HCT116 (cell line): ENCODE measurements around the gene SUN3. TPM values are rescaled to one million over a fixed set of nuclear protein-coding genes. Genes with fewer than 3 reads are reported as not detected.

Experiments
- ATAC-seq: fragments of 200-7000 bp; cut with Tn5 transposase; 2 replicates; pipeline ENCODE4 v1.9.1; 2020; ENCODE audit warnings: mild to moderate bottlenecking, moderate library complexity
- BruUV-seq: library from RNA; stranded (reverse); fragments of 400-500 nt; replicated peaks from 2 replicates; lab custom pipeline; 2021; lab: Mats Ljungman, UMichigan
- CTCF ChIA-PET: fragments of 300-600 bp; sonication (Branson Sonifier 250); formaldehyde crosslinking; loops from one replicate; lab custom pipeline; 2021; ENCODE audit warnings: antibody characterized with exemption; lab: Charles Lee
- POLR2A ChIA-PET: fragments of 300-600, 350-600 bp; sonication (Branson Sonifier 250); formaldehyde crosslinking; loops from one replicate; lab custom pipeline; 2021; ENCODE audit warnings: antibody characterized with exemption; lab: Charles Lee
- RAD21 ChIA-PET, 2 experiments: fragments of 300-600 bp; sonication (Branson Sonifier 250); formaldehyde crosslinking; loops; one replicate each; lab custom pipeline; 2023; ENCODE audit warnings: low total read pairs in 2 of 2; ENCODE audit not compliant: uncharacterized antibody in 2 of 2, unreplicated experiment in 2 of 2, low non-redundant PET in 1 of 2; lab: Charles Lee
- DNase-seq: peaks from one replicate; pipeline ENCODE4 v3.0.0-alpha.2; 2010; ENCODE audit warnings: low read depth, low spot score
- H2AFZ ChIP-seq: fragments of 200-600 bp; shearing (Covaris generic), sonication (generic); 2 replicates; pipeline ENCODE4 v1.6.1; 2017; ENCODE audit warnings: low read depth, mixed run types, mixed read lengths, antibody characterized with exemption, low read length; ENCODE audit not compliant: poor library complexity, severe bottlenecking
- H3K27ac ChIP-seq: 2 replicates; pipeline ENCODE4 v1.5.1; 2012; ENCODE audit warnings: low read depth, low read length
- H3K27me3 ChIP-seq: fragments of 200-600 bp; sonication (generic); 2 replicates; pipeline ENCODE4 v1.6.1; 2016; ENCODE audit warnings: mixed run types, low read length, mixed read lengths; ENCODE audit not compliant: insufficient read depth
- H3K36me3 ChIP-seq, 2 experiments: fragments of 200-500 bp in 1 of 2; fragments of 200-600 bp in 1 of 2; sonication (Bioruptor generic) in 1 of 2; sonication (generic) in 1 of 2; 2 replicates each; pipeline versions ENCODE4 v1.5.1 to v1.6.1; 2014 to 2016; ENCODE audit warnings: low read length in 2 of 2, inconsistent platforms in 1 of 2, mixed read lengths in 1 of 2, mixed run types in 1 of 2; ENCODE audit not compliant: insufficient read depth in 2 of 2, control insufficient read depth in 1 of 2
- H3K4me1 ChIP-seq, 2 experiments: fragments of 200-600 bp in 1 of 2; sonication (generic) in 1 of 2; 2 replicates each; pipeline versions ENCODE4 v1.5.1 to v1.6.1; 2012 to 2017; ENCODE audit warnings: low read length in 2 of 2, inconsistent platforms in 1 of 2, mild to moderate bottlenecking in 1 of 2, mixed read lengths in 1 of 2, mixed run types in 1 of 2, moderate library complexity in 1 of 2; ENCODE audit not compliant: insufficient read depth in 2 of 2, control insufficient read depth in 1 of 2
- H3K4me2 ChIP-seq: fragments of 200-600 bp; sonication (generic); 2 replicates; pipeline ENCODE4 v1.6.1; 2017; ENCODE audit warnings: mixed run types, low read length, mixed read lengths
- H3K4me3 ChIP-seq, 2 experiments: fragments of 200-600 bp in 1 of 2; sonication (generic) in 1 of 2; replicated peaks in 1 of 2; 2 replicates each; pipeline ENCODE4 v1.5.1; 2011 to 2016; ENCODE audit warnings: low read length in 2 of 2, control low read depth in 1 of 2, low read depth in 1 of 2, mild to moderate bottlenecking in 1 of 2, mixed read lengths in 1 of 2, mixed run types in 1 of 2
- H3K79me2 ChIP-seq: fragments of 200-600 bp; sonication (generic); 2 replicates; pipeline ENCODE4 v1.6.1; 2017; ENCODE audit warnings: mild to moderate bottlenecking, mixed run types, low read length, moderate library complexity, mixed read lengths; ENCODE audit not compliant: insufficient read depth
- H3K9ac ChIP-seq: fragments of 200-600 bp; sonication (generic); 2 replicates; pipeline ENCODE4 v1.6.1; 2016; ENCODE audit warnings: low read length, mixed read lengths
- H3K9me2 ChIP-seq: fragments of 200-600 bp; sonication (generic), shearing (Covaris generic); 2 replicates; pipeline ENCODE4 v1.6.1; 2017; ENCODE audit warnings: mixed run types, mild to moderate bottlenecking, moderate library complexity; ENCODE audit not compliant: insufficient read depth
- H3K9me3 ChIP-seq, 2 experiments: fragments of 200-500 bp in 1 of 2; fragments of 200-600 bp in 1 of 2; sonication (Bioruptor generic) in 1 of 2; sonication (generic) in 1 of 2; 2 replicates each; pipeline ENCODE4 v1.6.1; 2014 to 2017; ENCODE audit warnings: low read length in 2 of 2, mixed read lengths in 2 of 2, inconsistent platforms in 1 of 2, low read depth in 1 of 2, mild to moderate bottlenecking in 1 of 2, mixed run types in 1 of 2, moderate library complexity in 1 of 2; ENCODE audit not compliant: control insufficient read depth in 1 of 2, insufficient read depth in 1 of 2
- H4K20me1 ChIP-seq: fragments of 200-600 bp; sonication (generic), shearing (Covaris generic); 2 replicates; pipeline ENCODE4 v1.6.1; 2017; ENCODE audit warnings: mixed run types, mild to moderate bottlenecking, moderate library complexity; ENCODE audit not compliant: insufficient read depth
- CBX3 ChIP-seq: IDR thresholded peaks from 2 replicates; pipeline ENCODE4 v1.6.1; 2012; ENCODE audit warnings: low read depth
- EZH2 ChIP-seq: fragments of 200-600 bp; sonication (generic); IDR thresholded peaks from 2 replicates; pipeline ENCODE4 v1.6.1; 2017; ENCODE audit warnings: antibody characterized with exemption, mixed run types
- FOSL1 ChIP-seq: IDR thresholded peaks from 2 replicates; pipeline ENCODE4 v1.6.1; 2012; ENCODE audit warnings: low read depth
- JUND ChIP-seq: IDR thresholded peaks from 2 replicates; pipeline ENCODE4 v1.6.1; 2012
- POLR2A ChIP-seq: IDR thresholded peaks from 2 replicates; pipeline ENCODE4 v1.7.0; 2011; ENCODE audit warnings: borderline replicate concordance; ENCODE audit not compliant: insufficient read depth, insufficient read length; ENCODE audit errors: extremely low read depth
- POLR2AphosphoS5 ChIP-seq: IDR thresholded peaks from 2 replicates; pipeline ENCODE4 v1.6.1; 2011; ENCODE audit warnings: mild to moderate bottlenecking, low read depth, low read length, moderate library complexity
- SIN3A ChIP-seq: IDR thresholded peaks from 2 replicates; pipeline ENCODE4 v1.6.1; 2012; ENCODE audit warnings: low read depth
- SP1 ChIP-seq: IDR thresholded peaks from 2 replicates; pipeline ENCODE4 v1.6.1; 2012; ENCODE audit warnings: low read depth
- SRF ChIP-seq: IDR thresholded peaks from 2 replicates; pipeline ENCODE4 v1.6.1; 2012; ENCODE audit warnings: low read depth
- TCF7L2 ChIP-seq: IDR thresholded peaks from 2 replicates; pipeline ENCODE4 v1.7.0; 2011; ENCODE audit warnings: borderline replicate concordance, inconsistent platforms; ENCODE audit not compliant: insufficient read depth, insufficient read length; ENCODE audit errors: extremely low read depth
- ZNF274 ChIP-seq: fragments of 200-500 bp; sonication (Bioruptor generic); IDR thresholded peaks from 2 replicates; pipeline ENCODE4 v1.6.1; 2014; ENCODE audit warnings: mild to moderate bottlenecking, low read depth, low read length, inconsistent platforms
- intact Hi-C: fragments of 100-400 bp; cut with micrococcal nuclease; formaldehyde crosslinking; loops from 2 replicates; pipeline ENCODE4 v1.10.0; 2022
- total RNA-seq: library from RNA; stranded (reverse); gene quantifications from one replicate; pipeline ENCODE4 v1.2.1, GENCODE V29; 2021; ENCODE audit not compliant: unreplicated experiment
- TF ChIP-seq, protein P1 (sequence below): IDR thresholded peaks from 2 replicates; pipeline ENCODE4 v1.6.1; 2012
- TF ChIP-seq, protein P2 (sequence below): IDR thresholded peaks from 2 replicates; pipeline ENCODE4 v1.6.1; 2011; ENCODE audit warnings: mild to moderate bottlenecking, low read length, moderate library complexity; ENCODE audit not compliant: insufficient replicate concordance; ENCODE audit errors: extremely low read depth
- TF ChIP-seq, protein P3 (sequence below): IDR thresholded peaks from 2 replicates; pipeline ENCODE4 v1.6.1; 2012

Gene SUN3
- total RNA-seq, 1 experiment from 2014 or later = 4.5 TPM

DNA sequence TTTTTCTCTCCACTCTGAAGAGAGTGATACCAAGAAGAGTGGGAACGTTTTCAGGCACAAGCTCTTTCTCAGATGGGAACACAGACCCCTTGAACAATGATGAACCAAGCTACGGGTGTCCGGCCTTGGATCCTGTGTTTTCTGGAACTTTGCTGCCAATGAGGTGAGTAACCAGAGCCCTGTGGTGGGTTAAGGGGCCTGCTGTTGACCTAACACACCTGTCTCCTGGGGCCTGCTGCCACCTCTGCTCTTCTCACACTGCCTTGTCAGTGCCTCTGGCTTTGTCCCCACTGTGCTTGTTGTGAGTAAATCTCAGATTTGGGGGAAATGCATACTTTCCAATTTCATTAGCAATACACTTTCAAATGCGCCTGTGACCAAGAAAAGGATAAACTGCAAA lies 79.2 kb downstream of the SUN3 start:
- intact Hi-C loops = loop anchor here (10.0 kb wide), 1 partner anchor 1905 kb away; no protein-coding TSS in a partner anchor
- no peak for TF ChIP-seq ZNF274
- TF ChIP-seq, protein P1, sequence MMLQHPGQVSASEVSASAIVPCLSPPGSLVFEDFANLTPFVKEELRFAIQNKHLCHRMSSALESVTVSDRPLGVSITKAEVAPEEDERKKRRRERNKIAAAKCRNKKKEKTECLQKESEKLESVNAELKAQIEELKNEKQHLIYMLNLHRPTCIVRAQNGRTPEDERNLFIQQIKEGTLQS = no peak
- TF ChIP-seq EZH2 = no peak
- TF ChIP-seq POLR2AphosphoS5 = no peak
- no peak for TF ChIP-seq FOSL1
- no peak for TF ChIP-seq SIN3A
- TF ChIP-seq POLR2A = no peak
- TF ChIP-seq SP1 = no peak
- TF ChIP-seq, protein P2, sequence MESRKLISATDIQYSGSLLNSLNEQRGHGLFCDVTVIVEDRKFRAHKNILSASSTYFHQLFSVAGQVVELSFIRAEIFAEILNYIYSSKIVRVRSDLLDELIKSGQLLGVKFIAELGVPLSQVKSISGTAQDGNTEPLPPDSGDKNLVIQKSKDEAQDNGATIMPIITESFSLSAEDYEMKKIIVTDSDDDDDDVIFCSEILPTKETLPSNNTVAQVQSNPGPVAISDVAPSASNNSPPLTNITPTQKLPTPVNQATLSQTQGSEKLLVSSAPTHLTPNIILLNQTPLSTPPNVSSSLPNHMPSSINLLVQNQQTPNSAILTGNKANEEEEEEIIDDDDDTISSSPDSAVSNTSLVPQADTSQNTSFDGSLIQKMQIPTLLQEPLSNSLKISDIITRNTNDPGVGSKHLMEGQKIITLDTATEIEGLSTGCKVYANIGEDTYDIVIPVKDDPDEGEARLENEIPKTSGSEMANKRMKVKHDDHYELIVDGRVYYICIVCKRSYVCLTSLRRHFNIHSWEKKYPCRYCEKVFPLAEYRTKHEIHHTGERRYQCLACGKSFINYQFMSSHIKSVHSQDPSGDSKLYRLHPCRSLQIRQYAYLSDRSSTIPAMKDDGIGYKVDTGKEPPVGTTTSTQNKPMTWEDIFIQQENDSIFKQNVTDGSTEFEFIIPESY = no peak
- TF ChIP-seq CBX3 = no peak
- TF ChIP-seq, protein P3, sequence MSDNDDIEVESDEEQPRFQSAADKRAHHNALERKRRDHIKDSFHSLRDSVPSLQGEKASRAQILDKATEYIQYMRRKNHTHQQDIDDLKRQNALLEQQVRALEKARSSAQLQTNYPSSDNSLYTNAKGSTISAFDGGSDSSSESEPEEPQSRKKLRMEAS = no peak
- no peak for TF ChIP-seq TCF7L2
- no peak for TF ChIP-seq SRF
- no peak for TF ChIP-seq JUND
- TF ChIP-seq, all 23 proteins: peak for 0
- H3K27ac ChIP-seq = no peak overlapping the region
- no peak overlapping the region for H3K4me3 ChIP-seq
- no peak overlapping the region for H3K9ac ChIP-seq
- ChIA-PET POLR2A (no interaction called here), RAD21 (no interaction called here), CTCF (no interaction called here)
- no peak overlapping the region for H3K4me2 ChIP-seq
- no peaks in the 10 kb centered on the region for H3K9me3 ChIP-seq
- no peaks in the 10 kb centered on the region for H3K9me2 ChIP-seq
- H3K27me3 ChIP-seq = no peaks in the 10 kb centered on the region
- no peaks in the 10 kb centered on the region for H3K79me2 ChIP-seq
- no peaks in the 10 kb centered on the region for H4K20me1 ChIP-seq
- H3K36me3 ChIP-seq = no peaks in the 10 kb centered on the region
- BruUV-seq = no TSS peak
- ATAC-seq (no peak), DNase-seq (no peak)
- no peak overlapping the region for H2AFZ ChIP-seq
- no peaks in the 10 kb centered on the region for H3K4me1 ChIP-seq
